Pancreas (tissue), 10 donors: ENCODE results near the gene TBC1D30. TPM values are rescaled to one million over a fixed set of nuclear protein-coding genes. Genes with fewer than 3 reads are reported as not detected.

ENCODE experiments used
- ATAC-seq, 4 donors: fragments of 200-7000 bp; cut with Tn5 transposase; one replicate each; pipeline versions ENCODE4 v1.8.0 to v1.9.1; 2020; ENCODE audit warnings: mild to moderate bottlenecking in 4 of 4, moderate library complexity in 4 of 4
- DNase-seq, 6 donors: peaks; one replicate each; pipeline ENCODE4 v3.0.0-alpha.2; 2020
- FAIRE-seq: peaks from 2 replicates; lab custom pipeline; 2012; peaks lifted over from hg19 to GRCh38; lab: Jason Lieb, UNC
- H3K27ac ChIP-seq, 4 donors: fragments of 200-600 bp; sonication (generic); 1 replicate in 3 of 4; 2 replicates in 1 of 4; pipeline versions ENCODE4 v1.5.0 to v1.8.0; 2020
- H3K27me3 ChIP-seq, 4 donors: fragments of 200-600 bp; one replicate each; pipeline ENCODE4 v1.8.0; 2021
- H3K36me3 ChIP-seq, 3 donors: fragments of 200-600 bp; sonication (generic) in 1 of 3; one replicate each; pipeline versions ENCODE4 v1.5.0 to v1.8.0; 2020 to 2021
- H3K4me1 ChIP-seq, 3 donors: fragments of 200-600 bp; one replicate each; pipeline ENCODE4 v1.8.0; 2021
- H3K4me3 ChIP-seq, 4 donors: fragments of 200-600 bp; sonication (generic) in 2 of 4; one replicate each; pipeline versions ENCODE4 v1.5.0 to v1.8.0; 2020 to 2021
- H3K9me3 ChIP-seq, 4 donors: fragments of 200-600 bp; one replicate each; pipeline ENCODE4 v1.8.0; 2021
- CTCF ChIP-seq, 4 donors: fragments of 200-600 bp; sonication (generic) in 3 of 4; IDR thresholded peaks; one replicate each; pipeline versions ENCODE4 v1.5.0 to v1.8.0; 2021; ENCODE audit warnings: antibody characterized with exemption in 4 of 4
- WGBS, 2 donors: extraction: QIAGEN DNeasy Blood & Tissue Kit; methylation state at CpG; one replicate each; pipeline ENCODE4 v1.1.7; 2013; 5-methylcytosine and 5-hydroxymethylcytosine counted together
- intact Hi-C, 3 donors: fragments of 100-400 bp; cut with DNase I; formaldehyde crosslinking; loops; one replicate each; pipeline versions ENCODE4 v1.11.1 to v1.14.2; 2022
- polyA plus RNA-seq, 2 donors: library from polyadenylated mRNA; stranded (reverse); fragments of 200-250 nt; gene quantifications; one replicate each; pipeline ENCODE4 v1.2.3, GENCODE V29; 2013
- total RNA-seq, 6 donors: library from RNA; stranded (reverse); fragmentation: NEBNext Ultra II Directional in 4 of 6; extraction: Animal tissue kit (Norgen Biotek cat#: 25700) in 4 of 6; gene quantifications; one replicate each; pipeline versions ENCODE4 v1.2.1 to v1.2.4, GENCODE V29; 2021 to 2023
- donor health status: healthy with polysubstance abuse.
- donor health status: DM: no; HTN: no; CAD: no; lungs with moderate emphysema.
- donor health status: DM: no; HTN: no; CAD: no.
- donor health status: control.
- donor health status: control.
- donor health status: Bipolar disorder and iron deficiency.
- donor health status: DM: yes; HTN: yes; CAD: no.
- donor health status: DM: no; HTN: no; CAD: no.
- donor health status: DM: no; HTN: no; CAD: no.
- donor health status: DM: yes; HTN: yes; CAD: no.

Gene TBC1D30
- total and polyA plus RNA-seq, 8 donors, result 6.6 to 26.2 (median 18.4) TPM

- intact Hi-C loops, result loop anchor here in 1 of 3 donors (10.0 kb wide), 1 partner anchor 210 kb away; no protein-coding TSS in a partner anchor
- no peak for DNase-seq
- WGBS, 2 donors, result 73 to 77% methylated on average over 2 of the region's 2 CpGs
- ATAC-seq, result no peak
- TF ChIP-seq CTCF (IDR thresholded peaks at IDR 0.05), result no peak
- H3K27ac ChIP-seq, result no peak overlapping the region
- no peaks in the 10 kb centered on the region for H3K36me3 ChIP-seq
- H3K4me3 ChIP-seq, result no peak overlapping the region
- H3K9me3 ChIP-seq, result no peaks in the 10 kb centered on the region
- no peaks in the 10 kb centered on the region for H3K27me3 ChIP-seq
- FAIRE-seq, result no peak
- H3K4me1 ChIP-seq, result no peaks in the 10 kb centered on the region
Observed at GRCh38 chr12:64894827-64895475, 70.5 kb downstream of the TBC1D30 start.

- Histone ChIP-seq H3K4me3 (no peak overlapping the region), H3K36me3 (no peaks in the 10 kb centered on the region), H3K27ac (no peak overlapping the region), H3K4me1 (no peaks in the 10 kb centered on the region), H3K27me3 (no peaks in the 10 kb centered on the region), H3K9me3 (no peaks in the 10 kb centered on the region)
- FAIRE-seq, result no peak
- intact Hi-C loops, result loop anchor here in 1 of 3 donors (10.0 kb wide), 1 partner anchor 209 kb away; no protein-coding TSS in a partner anchor
- WGBS, 2 donors, result 90 to 98% methylated on average over 5 of the region's 5 CpGs
- no peak for DNase-seq
- ATAC-seq, result no peak
- TF ChIP-seq CTCF (IDR thresholded peaks at IDR 0.05), result no peak
Observed at GRCh38 chr12:64895526-64895925, 71.1 kb downstream of the TBC1D30 start.

GRCh38 chr12:64900540-64900939 lies 76.1 kb downstream of the TBC1D30 start:
- Histone ChIP-seq H3K9me3 (no peaks in the 10 kb centered on the region), H3K4me1 (no peaks in the 10 kb centered on the region), H3K27me3 (no peaks in the 10 kb centered on the region), H3K36me3 (no peaks in the 10 kb centered on the region), H3K27ac (no peak overlapping the region), H3K4me3 (no peak overlapping the region)
- ATAC-seq (no peak), DNase-seq (no peak), FAIRE-seq (no peak)
- 65 to 68% methylated on average over 4 of the region's 4 CpGs for WGBS, 2 donors
- intact Hi-C loops, result no loop called here
- TF ChIP-seq CTCF (IDR thresholded peaks at IDR 0.05), result no peak

GRCh38 chr12:64903479-64904152 lies 79.2 kb downstream of the TBC1D30 start:
- Histone ChIP-seq H3K4me1 (no peaks in the 10 kb centered on the region), H3K4me3 (no peak overlapping the region), H3K27me3 (no peaks in the 10 kb centered on the region), H3K9me3 (no peaks in the 10 kb centered on the region), H3K36me3 (no peaks in the 10 kb centered on the region), H3K27ac (no peak overlapping the region)
- WGBS, 2 donors, result 73 to 80% methylated on average over 5 of the region's 5 CpGs
- ATAC-seq (no peak), DNase-seq (no peak), FAIRE-seq (no peak)
- intact Hi-C loops, result no loop called here
- TF ChIP-seq CTCF (IDR thresholded peaks at IDR 0.05), result no peak

- intact Hi-C loops, result no loop called here
- ATAC-seq (no peak), FAIRE-seq (no peak), DNase-seq (no peak)
- Histone ChIP-seq H3K9me3 (no peaks in the 10 kb centered on the region), H3K4me1 (no peaks in the 10 kb centered on the region), H3K36me3 (no peaks in the 10 kb centered on the region), H3K27me3 (no peaks in the 10 kb centered on the region), H3K4me3 (no peak overlapping the region), H3K27ac (no peak overlapping the region)
- TF ChIP-seq CTCF (IDR thresholded peaks at IDR 0.05), result no peak
- WGBS, 2 donors, result 95 to 100% methylated on average over 3 of the region's 3 CpGs
Observed at GRCh38 chr12:64907097-64907496, 82.7 kb downstream of the TBC1D30 start.
